Esophagus squamous epithelium (tissue), 4 donors: ENCODE measurements around the gene DNM3.

ENCODE experiments used
- CTCF ChIP-seq, 6 experiments: fragments of 450-650 bp in 4 of 6; fragments of 200-600 bp in 2 of 6; sonication (generic) in 2 of 6; IDR thresholded peaks; one replicate each; pipeline ENCODE4 v1.5.1; 2016 to 2019; ENCODE audit warnings: antibody characterized with exemption in 6 of 6, mild to moderate bottlenecking in 4 of 6, moderate library complexity in 4 of 6
- POLR2A ChIP-seq, 4 donors: fragments of 450-650 bp; IDR thresholded peaks; one replicate each; pipeline ENCODE4 v1.6.1; 2017; ENCODE audit warnings: antibody characterized with exemption in 4 of 4, mild to moderate bottlenecking in 4 of 4, moderate library complexity in 3 of 4

GRCh38 chr1:172002725-172003345, 161.5 kb downstream of the DNM3 start:
- TF ChIP-seq CTCF (IDR thresholded peaks at IDR 0.05) (peak; percentile 28 to 72 (median 64)), POLR2A (IDR thresholded peaks at IDR 0.05) (no peak)
